GM19452 (cell line): ENCODE data around the gene TSSC4.

Experiments
- ATAC-seq: cut with Tn5 transposase; IDR thresholded peaks from one replicate; pipeline ENCODE4 v1.9.1; 2021; ENCODE audit not compliant: unreplicated experiment

Gene TSSC4

GRCh38 chr11:2415601-2416380 is 15.2 kb downstream of the TSSC4 start:
- no peak for ATAC-seq

DNA sequence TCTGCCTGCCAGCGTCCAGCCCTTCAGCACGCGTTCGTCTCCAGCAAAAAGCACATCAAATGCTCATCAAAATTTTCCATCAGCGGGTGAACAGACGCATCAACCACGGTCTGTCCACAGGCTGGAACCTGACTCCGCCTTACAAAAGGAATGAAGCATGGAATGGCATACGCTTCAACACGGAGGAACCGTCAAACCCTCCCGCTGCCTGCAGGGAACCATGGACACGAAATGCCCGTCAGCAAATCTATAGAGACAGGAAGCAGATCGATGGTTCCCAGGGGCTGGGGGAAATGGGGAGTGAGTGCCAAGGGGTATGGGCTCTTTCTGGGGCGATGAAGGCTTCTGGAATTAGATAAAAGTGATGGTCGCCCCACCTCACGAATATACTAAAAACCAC is 16.2 kb downstream of the TSSC4 start:
- no peak for ATAC-seq

DNA sequence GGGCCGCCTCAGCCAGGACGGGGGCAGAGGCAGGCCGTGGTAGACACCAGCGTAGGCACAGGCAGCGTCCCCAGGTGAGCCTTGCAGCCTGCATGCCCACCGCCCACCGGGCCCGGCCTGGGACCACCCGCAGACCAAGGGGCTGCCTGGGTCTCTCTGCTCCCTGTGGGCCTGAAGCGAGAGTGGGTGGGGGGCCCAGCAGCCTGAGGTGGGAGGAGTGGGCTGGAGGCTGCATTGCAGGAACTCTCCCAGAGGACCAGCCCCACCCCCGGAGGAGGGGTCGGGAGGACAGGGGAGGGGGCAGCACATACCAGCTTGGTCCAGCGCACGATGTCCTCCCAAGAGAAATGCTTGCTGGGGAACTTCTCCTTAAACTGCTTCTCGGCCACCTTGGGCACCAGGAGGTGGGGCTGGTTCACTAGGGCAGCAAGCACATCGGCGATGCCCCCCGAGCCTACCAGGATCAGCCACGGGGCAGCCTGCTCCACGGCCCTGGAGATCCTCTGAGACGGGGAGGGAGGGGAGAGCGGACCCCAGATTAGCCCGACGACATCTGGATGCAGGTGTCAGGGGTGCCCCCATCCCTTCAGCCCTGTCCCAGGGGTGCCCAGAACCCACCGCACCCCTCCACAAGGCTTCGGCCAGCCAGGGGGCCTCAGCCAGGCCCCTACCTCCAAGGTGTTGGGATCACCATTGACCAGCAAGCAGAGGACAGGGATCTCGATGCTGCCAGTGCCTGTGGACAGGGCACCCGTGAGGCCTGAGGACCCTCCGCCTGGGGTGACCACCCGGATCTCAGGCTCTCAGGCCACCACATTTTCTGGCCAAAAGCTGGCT is 17.5 kb downstream of the TSSC4 start:
- ATAC-seq = no peak

- no peak for ATAC-seq
These were observed 18.3 kb downstream of the TSSC4 start for GRCh38 chr11:2418693-2419360.

DNA sequence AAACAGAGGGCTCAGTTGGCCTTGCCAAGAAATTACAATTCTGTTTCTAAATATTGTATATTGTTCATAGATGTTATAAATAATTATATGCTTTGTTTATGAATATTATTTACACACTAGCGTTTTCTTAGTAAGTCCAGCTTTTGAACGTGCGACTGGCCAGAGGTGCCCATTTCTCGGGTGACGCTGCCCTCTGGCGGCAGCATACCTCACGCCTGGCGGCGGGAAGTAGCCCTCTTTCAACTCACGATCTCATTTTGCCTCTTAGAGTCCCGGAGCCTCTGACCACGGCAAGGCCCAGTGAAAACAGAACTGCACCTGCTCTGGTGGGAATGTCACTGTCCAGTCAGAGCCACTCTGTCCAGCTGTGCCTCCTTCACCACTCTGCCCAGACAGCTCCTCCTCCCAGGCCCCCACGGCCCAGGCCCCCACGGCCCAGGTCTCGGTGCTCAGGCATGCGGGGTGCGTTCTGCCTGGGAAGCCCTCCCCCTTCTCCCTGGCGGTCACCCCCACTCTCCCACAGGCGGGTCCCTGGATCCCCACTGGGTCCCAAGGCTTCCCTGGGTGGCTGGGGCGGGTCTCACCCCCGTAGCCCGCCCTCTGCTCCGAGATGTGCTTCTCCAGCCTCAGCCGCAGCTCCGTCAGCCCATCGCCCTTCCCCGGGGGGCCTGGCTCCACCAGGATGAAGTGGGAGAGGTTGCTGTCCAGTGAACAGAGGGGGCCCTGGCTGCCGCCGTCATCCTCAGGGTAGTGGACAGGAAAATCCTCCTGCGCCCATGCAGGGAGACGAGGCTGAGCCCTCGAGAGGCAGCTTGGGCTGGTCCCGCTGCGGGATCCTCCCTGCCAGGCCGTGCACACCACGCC is 19.3 kb downstream of the TSSC4 start:
- ATAC-seq = no peak

GRCh38 chr11:2420502-2421225 is 20.1 kb downstream of the TSSC4 start:
- no peak for ATAC-seq

GRCh38 chr11:2421226-2421994 is 20.9 kb downstream of the TSSC4 start:
- ATAC-seq = no peak

DNA sequence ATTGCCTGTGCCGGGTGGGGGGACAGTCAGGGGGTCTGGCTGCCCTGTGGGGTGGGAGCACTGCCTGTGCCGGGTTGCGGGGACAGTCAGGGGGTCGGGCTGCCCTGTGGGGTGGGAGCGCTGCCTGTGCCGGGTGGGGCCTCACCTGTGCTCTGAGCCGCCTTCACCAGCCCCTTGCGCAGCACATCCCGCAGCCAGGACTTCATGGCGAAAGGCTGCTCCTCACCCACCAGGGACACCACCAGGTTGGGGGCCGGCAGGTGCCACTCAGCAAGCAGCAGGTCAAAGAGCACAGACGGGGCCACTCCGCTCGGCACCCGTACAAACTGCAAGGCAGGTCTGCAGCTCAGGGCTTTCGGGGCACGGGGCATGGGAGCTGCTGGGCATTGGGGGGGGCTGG is 21.4 kb downstream of the TSSC4 start:
- no peak for ATAC-seq

- no peak for ATAC-seq
These were observed 22.1 kb downstream of the TSSC4 start for GRCh38 chr11:2422461-2423156.

DNA sequence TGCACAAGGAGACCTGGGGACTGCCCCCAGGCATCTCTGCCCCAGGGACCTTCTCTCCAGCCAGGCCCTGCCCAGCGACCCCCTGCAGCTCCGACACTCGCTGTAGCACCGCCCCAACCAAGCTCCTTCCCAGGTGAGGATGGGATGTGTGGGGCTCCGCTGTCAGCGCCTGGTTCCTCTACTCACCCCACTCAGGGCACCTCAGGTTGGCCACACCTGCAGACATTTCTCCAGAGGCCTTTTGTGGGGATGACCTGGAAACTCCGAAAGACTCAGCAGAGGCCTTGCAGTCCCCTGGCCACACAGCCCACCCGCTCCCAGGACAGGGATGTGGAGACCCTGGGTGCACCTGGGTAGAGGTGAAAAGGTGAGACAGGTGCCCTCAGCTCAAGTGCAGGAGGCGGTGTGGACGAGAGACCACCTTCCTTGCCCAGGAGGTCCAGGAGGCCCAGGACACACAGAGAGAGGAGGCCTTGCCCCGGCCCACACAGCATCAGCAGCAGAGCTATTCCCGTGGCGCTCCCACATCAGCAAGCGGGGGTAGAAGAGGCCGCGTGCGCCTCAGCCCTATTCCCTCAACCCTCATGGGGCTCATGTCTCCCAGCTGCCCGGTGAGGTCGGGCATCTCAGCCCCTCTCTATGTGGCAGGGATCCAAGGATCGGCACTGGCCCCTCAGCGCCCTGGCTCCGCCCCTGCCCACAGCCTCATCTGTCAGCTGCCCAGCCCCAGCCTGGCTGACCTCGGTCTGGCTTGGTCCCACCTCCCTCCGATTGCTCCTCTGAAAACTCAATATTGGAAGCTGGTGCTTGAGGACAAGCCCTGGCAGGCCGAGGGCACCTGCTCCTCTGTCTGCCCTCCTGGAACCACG is 22.8 kb downstream of the TSSC4 start:
- no peak for ATAC-seq

GRCh38 chr11:2424811-2425495 is 24.4 kb downstream of the TSSC4 start:
- no peak for ATAC-seq

GRCh38 chr11:2425506-2425905 is 25.0 kb downstream of the TSSC4 start:
- ATAC-seq = no peak

DNA sequence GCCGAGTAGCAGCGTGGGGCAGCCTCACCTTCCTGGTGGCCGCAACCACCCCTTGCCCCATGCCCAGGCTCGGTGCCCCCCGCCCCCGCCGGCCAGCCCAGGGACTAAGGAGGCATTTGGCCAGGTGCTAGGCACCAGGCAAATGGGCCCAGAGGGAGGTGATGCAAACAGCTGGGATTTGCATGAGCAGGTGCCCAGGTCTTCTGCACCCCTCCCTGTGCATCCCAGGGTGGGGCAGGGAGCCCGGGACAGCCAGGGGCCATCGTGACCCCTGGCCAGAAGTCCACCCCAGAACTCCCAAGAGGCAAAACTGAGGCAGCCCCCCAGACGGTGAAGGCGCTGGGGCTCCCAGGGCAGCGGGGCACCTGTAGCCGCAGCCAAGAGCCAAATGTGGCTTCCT is 25.7 kb downstream of the TSSC4 start:
- ATAC-seq = no peak

GRCh38 chr11:2426826-2427521 is 26.4 kb downstream of the TSSC4 start:
- ATAC-seq = no peak

DNA sequence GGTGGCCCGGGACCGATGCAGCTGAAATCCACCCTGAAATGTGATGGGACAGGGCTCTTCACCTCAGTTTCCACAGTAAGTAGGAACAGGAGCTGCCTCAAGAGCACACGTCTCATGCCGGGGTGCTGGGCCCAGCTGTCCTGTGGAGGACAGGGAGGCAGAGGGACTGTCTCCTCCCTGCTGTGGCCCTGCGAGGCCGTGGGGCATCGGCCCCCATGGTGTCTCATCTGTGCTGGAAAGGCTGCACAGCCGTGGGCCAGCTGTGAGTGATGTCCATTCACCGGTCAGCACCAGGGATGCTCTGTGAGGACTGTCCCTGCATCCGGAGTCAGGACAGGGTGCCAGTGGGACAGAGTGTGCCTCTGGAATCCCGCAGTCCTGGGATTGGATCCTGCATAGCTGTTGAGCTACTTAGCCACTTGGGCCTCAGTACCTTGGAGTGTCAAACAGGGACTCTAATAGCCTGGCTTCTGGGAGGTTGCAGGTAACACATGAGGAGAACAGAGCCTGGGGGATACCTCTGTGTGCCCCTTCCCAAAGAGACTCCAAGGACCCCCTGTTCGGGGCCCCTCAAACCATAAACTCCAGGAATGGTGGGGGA is 27.3 kb downstream of the TSSC4 start:
- ATAC-seq = no peak

- no peak for ATAC-seq
These were observed 27.8 kb downstream of the TSSC4 start for GRCh38 chr11:2428322-2428795.
